Prostate gland (tissue), 2 donors: ENCODE data around the gene RANBP9. TPM values are rescaled to one million over a fixed set of nuclear protein-coding genes. Genes with fewer than 3 reads are reported as not detected.

ENCODE experiments used
- DNase-seq: peaks from one replicate; pipeline ENCODE4 v3.0.0-alpha.2; 2019; ENCODE audit warnings: low spot score
- H3K27ac ChIP-seq, 2 donors: fragments of 200-600 bp; sonication (generic); 2 replicates each; pipeline ENCODE4 v1.5.1; 2017 to 2019
- H3K27me3 ChIP-seq: fragments of 200-600 bp; sonication (generic); replicated peaks from 2 replicates; pipeline ENCODE4 v1.5.1; 2019; ENCODE audit not compliant: insufficient read depth
- H3K36me3 ChIP-seq, 2 donors: fragments of 200-600 bp; sonication (generic); 1 replicate in 1 of 2; 2 replicates in 1 of 2; pipeline versions ENCODE4 v1.5.1 to v1.8.1; 2017 to 2019
- H3K4me1 ChIP-seq: fragments of 200-600 bp; sonication (generic); replicated peaks from 2 replicates; pipeline ENCODE4 v1.5.1; 2019
- H3K4me3 ChIP-seq, 2 donors: fragments of 200-600 bp; sonication (generic); 2 replicates each; pipeline ENCODE4 v1.5.1; 2017 to 2019
- H3K9me3 ChIP-seq: fragments of 200-600 bp; sonication (generic); 2 replicates; pipeline ENCODE4 v1.5.1; 2017
- POLR2A ChIP-seq: fragments of 450-650 bp; IDR thresholded peaks from one replicate; pipeline ENCODE4 v1.6.1; 2016; ENCODE audit warnings: antibody characterized with exemption, mild to moderate bottlenecking
- POLR2AphosphoS5 ChIP-seq: sonication (generic); formaldehyde crosslinking; IDR thresholded peaks from one replicate; pipeline ENCODE4 v1.6.1; 2017; ENCODE audit warnings: antibody characterized with exemption
- WGBS: methylation state at CpG from one replicate; pipeline ENCODE4 v1.1.5; 2018; 5-methylcytosine and 5-hydroxymethylcytosine counted together
- intact Hi-C: fragments of 100-400 bp; cut with DNase I; formaldehyde crosslinking; loops from one replicate; pipeline ENCODE4 v1.14.2; 2022
- total RNA-seq, 2 donors: library from RNA; depleted of rRNA; stranded (reverse); fragments of >200 nt; gene quantifications; one replicate each; pipeline ENCODE4 v1.1.0, GENCODE V29; 2016
- TF ChIP-seq, protein P1 (sequence below), 4 experiments: fragments of 200-600 bp in 2 of 4; fragments of 450-650 bp in 2 of 4; sonication (generic) in 2 of 4; IDR thresholded peaks; 1 replicate in 3 of 4; 2 replicates in 1 of 4; pipeline ENCODE4 v1.5.1; 2016 to 2019; ENCODE audit warnings: antibody characterized with exemption in 4 of 4, mild to moderate bottlenecking in 2 of 4, moderate library complexity in 2 of 4

Gene RANBP9
- total RNA-seq, 2 donors from 2014 or later, result 37.8 to 59.0 TPM

DNA sequence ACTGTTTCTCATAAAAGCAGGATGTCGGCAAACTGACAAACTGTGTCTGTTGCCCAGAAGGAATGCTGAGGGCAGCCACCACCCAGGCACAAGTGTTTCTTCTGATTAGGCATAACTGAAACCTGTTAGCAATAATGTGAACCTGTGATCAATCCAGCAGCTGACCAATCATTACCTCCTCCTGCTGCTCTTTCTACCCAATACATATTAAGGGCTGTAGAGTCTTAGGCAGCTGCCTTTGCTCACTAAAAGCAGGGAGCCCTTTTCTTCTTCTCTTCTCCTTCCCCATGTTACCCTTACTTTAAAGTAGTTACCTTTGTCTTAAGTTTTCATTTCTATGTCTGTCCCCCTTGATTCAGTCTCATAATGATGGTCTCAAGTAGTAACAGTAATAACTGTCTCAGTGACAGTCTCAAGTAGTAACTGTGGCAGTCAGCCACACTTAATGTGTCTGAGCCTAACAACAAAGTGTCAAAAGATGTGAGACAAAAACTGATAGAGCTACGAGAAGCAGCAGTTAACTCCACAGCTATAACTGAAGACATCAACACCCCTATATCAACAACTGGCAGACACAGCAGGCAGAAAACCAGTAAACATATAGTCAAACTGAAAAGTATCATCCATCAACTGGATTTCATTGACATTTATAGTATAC, 37.0 kb downstream of the RANBP9 start:
- intact Hi-C loops, result no loop called here
- no peak overlapping the region for H3K4me3 ChIP-seq
- WGBS, result 53% methylated on average over 2 of the region's 2 CpGs
- no peak overlapping the region for H3K27ac ChIP-seq
- H3K9me3 ChIP-seq, result no peaks in the 10 kb centered on the region
- H3K36me3 ChIP-seq, result no peaks in the 10 kb centered on the region
- H3K27me3 ChIP-seq, result no peaks in the 10 kb centered on the region
- no peaks in the 10 kb centered on the region for H3K4me1 ChIP-seq
- TF ChIP-seq, protein P1, sequence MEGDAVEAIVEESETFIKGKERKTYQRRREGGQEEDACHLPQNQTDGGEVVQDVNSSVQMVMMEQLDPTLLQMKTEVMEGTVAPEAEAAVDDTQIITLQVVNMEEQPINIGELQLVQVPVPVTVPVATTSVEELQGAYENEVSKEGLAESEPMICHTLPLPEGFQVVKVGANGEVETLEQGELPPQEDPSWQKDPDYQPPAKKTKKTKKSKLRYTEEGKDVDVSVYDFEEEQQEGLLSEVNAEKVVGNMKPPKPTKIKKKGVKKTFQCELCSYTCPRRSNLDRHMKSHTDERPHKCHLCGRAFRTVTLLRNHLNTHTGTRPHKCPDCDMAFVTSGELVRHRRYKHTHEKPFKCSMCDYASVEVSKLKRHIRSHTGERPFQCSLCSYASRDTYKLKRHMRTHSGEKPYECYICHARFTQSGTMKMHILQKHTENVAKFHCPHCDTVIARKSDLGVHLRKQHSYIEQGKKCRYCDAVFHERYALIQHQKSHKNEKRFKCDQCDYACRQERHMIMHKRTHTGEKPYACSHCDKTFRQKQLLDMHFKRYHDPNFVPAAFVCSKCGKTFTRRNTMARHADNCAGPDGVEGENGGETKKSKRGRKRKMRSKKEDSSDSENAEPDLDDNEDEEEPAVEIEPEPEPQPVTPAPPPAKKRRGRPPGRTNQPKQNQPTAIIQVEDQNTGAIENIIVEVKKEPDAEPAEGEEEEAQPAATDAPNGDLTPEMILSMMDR (IDR thresholded peaks at IDR 0.05), result no peak
- no peak for TF ChIP-seq POLR2A
- no peak for TF ChIP-seq POLR2AphosphoS5
- no peak for DNase-seq

DNA sequence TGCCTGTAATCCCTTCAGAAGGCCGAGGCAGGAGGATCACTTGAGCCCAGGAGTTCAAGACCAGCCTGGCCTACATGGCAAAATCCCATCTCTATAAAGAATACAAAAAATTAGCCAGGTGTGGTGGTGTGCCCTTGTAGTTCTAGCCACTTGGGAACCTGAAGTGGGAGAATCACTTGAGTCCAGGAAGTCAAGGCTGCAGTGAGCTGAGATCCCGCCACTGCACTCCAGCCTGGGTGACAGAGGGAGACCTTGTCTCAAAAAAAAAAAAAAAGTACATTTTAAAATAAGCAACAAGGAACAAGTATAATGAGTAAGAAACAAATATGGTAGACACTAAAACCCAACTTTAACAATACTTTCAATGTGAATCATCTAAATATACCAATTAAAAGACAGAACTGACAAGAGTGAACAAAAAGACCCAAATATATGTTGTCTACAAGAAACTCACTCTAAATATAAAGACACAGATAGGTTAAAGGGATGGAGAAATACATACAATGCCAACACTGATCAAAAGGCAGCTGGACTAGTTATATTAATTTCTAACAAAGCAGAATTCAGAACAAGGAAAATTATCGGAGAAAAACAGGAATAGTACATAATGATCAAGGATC, 37.7 kb downstream of the RANBP9 start:
- intact Hi-C loops, result no loop called here
- H3K4me1 ChIP-seq, result no peaks in the 10 kb centered on the region
- H3K4me3 ChIP-seq, result no peak overlapping the region
- TF ChIP-seq POLR2A, result no peak
- no peak for TF ChIP-seq POLR2AphosphoS5
- TF ChIP-seq, protein P1 (IDR thresholded peaks at IDR 0.05), result no peak
- H3K36me3 ChIP-seq, result no peaks in the 10 kb centered on the region
- no peaks in the 10 kb centered on the region for H3K9me3 ChIP-seq
- H3K27me3 ChIP-seq, result no peaks in the 10 kb centered on the region
- 97% methylated on average over 3 of the region's 3 CpGs for WGBS
- DNase-seq, result no peak
- no peak overlapping the region for H3K27ac ChIP-seq

DNA sequence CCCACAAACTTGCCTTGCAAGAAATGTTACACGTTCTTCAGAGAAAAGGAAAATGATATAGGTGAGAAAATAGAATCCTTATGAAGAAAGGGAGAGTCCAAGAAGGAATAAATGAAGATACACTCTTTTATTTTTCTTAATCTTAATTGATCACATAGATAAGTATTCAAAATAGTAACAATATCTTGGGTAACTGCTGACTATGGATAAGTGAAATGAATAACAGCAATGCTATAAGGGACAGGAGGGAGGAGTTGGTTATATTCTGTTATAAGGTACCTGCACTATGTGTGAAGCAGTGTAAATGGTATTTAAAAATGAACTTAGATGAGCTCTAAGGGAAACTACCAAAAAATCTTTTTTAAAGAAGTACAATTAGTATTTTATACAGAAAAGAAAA, 38.3 kb downstream of the RANBP9 start:
- H3K36me3 ChIP-seq, result no peaks in the 10 kb centered on the region
- no peak for DNase-seq
- no peak overlapping the region for H3K27ac ChIP-seq
- H3K4me3 ChIP-seq, result no peak overlapping the region
- H3K9me3 ChIP-seq, result no peaks in the 10 kb centered on the region
- TF ChIP-seq, protein P1 (IDR thresholded peaks at IDR 0.05), result no peak
- no peak for TF ChIP-seq POLR2A
- TF ChIP-seq POLR2AphosphoS5, result no peak
- H3K27me3 ChIP-seq, result no peaks in the 10 kb centered on the region
- no peaks in the 10 kb centered on the region for H3K4me1 ChIP-seq
- intact Hi-C loops, result no loop called here
- WGBS, result 67% methylated on average over 1 of the region's 1 CpG

DNA sequence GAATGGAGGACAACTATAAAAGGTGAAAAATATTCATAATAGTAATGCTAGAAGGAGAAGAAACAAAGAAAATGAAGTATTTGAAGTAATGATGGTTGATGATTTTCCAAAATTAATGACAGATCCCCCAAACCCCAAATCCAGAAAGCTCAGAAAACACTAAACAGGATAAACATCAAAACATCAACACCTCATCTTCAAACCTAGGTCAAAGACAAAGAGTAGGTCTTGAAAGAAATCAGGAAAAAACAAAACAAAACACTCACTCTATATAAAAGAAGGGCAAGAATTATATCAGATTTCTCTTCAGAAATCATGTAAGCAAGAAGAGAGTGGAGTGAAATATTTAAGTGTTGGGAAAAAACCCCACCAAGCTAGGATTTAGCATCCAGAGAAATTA, 38.7 kb downstream of the RANBP9 start:
- H3K36me3 ChIP-seq, result no peaks in the 10 kb centered on the region
- TF ChIP-seq, protein P1 (IDR thresholded peaks at IDR 0.05), result no peak
- no peak for TF ChIP-seq POLR2AphosphoS5
- TF ChIP-seq POLR2A, result no peak
- H3K27me3 ChIP-seq, result no peaks in the 10 kb centered on the region
- intact Hi-C loops, result no loop called here
- H3K4me1 ChIP-seq, result no peaks in the 10 kb centered on the region
- no peak for DNase-seq
- no peaks in the 10 kb centered on the region for H3K9me3 ChIP-seq
- no peak overlapping the region for H3K27ac ChIP-seq
- no peak overlapping the region for H3K4me3 ChIP-seq

DNA sequence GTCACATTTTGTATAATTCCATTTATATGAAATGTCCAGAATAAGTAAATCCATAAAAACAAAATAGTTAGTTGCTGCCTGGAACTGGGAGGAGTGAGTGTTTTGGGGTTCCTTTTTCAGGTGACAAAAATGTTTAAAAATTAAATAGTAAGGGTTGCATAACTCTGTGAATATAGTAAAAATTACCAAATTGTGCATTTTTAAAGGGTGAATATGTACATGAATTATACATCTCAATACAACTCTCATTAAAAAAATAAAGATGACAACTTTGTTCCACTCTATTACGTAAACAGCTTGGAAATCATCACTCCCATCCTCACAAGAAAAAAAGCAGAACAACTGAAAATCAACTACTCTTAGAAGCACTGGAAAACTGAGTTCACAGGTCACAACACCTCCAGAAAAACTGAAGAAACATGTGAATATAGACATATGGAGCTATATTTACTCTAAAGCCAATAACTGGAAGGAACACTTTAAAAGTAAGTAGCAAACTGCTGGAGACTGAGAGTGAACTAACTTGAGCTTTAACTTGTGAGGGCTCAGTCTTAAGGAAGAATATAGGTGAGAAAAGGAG, 40.0 kb downstream of the RANBP9 start:
- H3K27me3 ChIP-seq, result no peaks in the 10 kb centered on the region
- TF ChIP-seq POLR2AphosphoS5 (no peak), POLR2A (no peak)
- TF ChIP-seq, protein P1 (IDR thresholded peaks at IDR 0.05), result no peak
- H3K9me3 ChIP-seq, result no peaks in the 10 kb centered on the region
- H3K27ac ChIP-seq, result no peak overlapping the region
- intact Hi-C loops, result no loop called here
- H3K4me1 ChIP-seq, result no peaks in the 10 kb centered on the region
- H3K36me3 ChIP-seq, result no peaks in the 10 kb centered on the region
- no peak for DNase-seq
- H3K4me3 ChIP-seq, result no peak overlapping the region
- WGBS, result 88% methylated on average over 1 of the region's 1 CpG
